GM10266 (cell line): ENCODE data around the gene ZNF516.
"Not testable (repeated sequence)": the region's sequence is repeated elsewhere in the genome, so short reads cannot be mapped to it uniquely, and the experiment has no call there.

Source experiments
- DNase-seq: peaks from one replicate; pipeline ENCODE4 v3.0.0; 2012; ENCODE audit errors: extremely low spot score
- TF ChIP-seq, protein P1 (sequence below): IDR thresholded peaks from 2 replicates; pipeline ENCODE4 v1.5.1; 2012; ENCODE audit warnings: mild to moderate bottlenecking, low read depth; ENCODE audit not compliant: control insufficient read depth, insufficient read depth; ENCODE audit errors: missing control alignments

The ZNF516 gene

GRCh38 chr18:76475450-76476194 lies 19.4 kb downstream of the ZNF516 start:
- no peak for DNase-seq
- TF ChIP-seq, protein P1, sequence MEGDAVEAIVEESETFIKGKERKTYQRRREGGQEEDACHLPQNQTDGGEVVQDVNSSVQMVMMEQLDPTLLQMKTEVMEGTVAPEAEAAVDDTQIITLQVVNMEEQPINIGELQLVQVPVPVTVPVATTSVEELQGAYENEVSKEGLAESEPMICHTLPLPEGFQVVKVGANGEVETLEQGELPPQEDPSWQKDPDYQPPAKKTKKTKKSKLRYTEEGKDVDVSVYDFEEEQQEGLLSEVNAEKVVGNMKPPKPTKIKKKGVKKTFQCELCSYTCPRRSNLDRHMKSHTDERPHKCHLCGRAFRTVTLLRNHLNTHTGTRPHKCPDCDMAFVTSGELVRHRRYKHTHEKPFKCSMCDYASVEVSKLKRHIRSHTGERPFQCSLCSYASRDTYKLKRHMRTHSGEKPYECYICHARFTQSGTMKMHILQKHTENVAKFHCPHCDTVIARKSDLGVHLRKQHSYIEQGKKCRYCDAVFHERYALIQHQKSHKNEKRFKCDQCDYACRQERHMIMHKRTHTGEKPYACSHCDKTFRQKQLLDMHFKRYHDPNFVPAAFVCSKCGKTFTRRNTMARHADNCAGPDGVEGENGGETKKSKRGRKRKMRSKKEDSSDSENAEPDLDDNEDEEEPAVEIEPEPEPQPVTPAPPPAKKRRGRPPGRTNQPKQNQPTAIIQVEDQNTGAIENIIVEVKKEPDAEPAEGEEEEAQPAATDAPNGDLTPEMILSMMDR, result no peak

DNA sequence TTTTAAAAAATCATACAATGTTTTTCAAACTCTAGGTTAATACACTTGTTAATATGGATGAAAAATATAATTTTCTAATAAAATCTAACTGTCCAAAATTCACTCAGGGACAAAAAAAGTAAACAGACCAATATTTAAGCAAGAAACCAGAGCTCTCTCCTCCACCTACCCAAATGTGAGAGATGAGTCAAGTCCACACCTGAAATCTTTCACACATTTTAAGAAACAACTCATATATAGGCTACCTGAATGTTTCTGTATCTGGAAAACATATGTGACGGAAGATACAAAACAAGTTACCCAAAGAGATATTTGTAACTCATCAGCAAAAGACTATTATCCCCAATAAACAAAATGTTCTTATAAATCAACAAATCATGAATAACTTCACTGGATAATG lies 20.2 kb downstream of the ZNF516 start:
- TF ChIP-seq, protein P1, result no peak
- no peak for DNase-seq

GRCh38 chr18:76473521-76473920 lies 21.5 kb downstream of the ZNF516 start:
- DNase-seq, result not testable (repeated sequence)

- TF ChIP-seq, protein P1, result no peak
- no peak for DNase-seq
Measured at GRCh38 chr18:76472829-76473228, 22.2 kb downstream of the ZNF516 start.

DNA sequence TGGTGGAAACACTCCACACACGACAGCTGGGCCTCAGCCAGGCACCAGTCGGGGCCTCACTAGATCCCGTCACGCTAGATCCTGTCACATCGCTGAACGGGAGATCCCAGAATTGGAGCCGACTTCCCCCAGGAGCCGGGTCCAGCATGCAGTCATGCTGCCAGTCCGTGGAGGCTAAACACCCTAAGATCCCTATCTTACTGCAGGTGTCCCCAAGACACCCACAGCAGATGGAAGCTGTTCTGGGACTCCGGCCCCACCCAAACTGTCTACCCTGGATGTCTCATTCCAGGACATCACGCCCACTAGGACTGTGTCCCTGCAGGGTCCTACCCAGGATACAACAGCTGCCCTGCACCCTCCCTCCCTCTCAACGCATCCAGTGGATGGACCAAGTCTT lies 23.4 kb downstream of the ZNF516 start:
- TF ChIP-seq, protein P1, result no peak
- no peak for DNase-seq

GRCh38 chr18:76468345-76469304 lies 26.4 kb downstream of the ZNF516 start:
- TF ChIP-seq, protein P1, result no peak
- no peak for DNase-seq

DNA sequence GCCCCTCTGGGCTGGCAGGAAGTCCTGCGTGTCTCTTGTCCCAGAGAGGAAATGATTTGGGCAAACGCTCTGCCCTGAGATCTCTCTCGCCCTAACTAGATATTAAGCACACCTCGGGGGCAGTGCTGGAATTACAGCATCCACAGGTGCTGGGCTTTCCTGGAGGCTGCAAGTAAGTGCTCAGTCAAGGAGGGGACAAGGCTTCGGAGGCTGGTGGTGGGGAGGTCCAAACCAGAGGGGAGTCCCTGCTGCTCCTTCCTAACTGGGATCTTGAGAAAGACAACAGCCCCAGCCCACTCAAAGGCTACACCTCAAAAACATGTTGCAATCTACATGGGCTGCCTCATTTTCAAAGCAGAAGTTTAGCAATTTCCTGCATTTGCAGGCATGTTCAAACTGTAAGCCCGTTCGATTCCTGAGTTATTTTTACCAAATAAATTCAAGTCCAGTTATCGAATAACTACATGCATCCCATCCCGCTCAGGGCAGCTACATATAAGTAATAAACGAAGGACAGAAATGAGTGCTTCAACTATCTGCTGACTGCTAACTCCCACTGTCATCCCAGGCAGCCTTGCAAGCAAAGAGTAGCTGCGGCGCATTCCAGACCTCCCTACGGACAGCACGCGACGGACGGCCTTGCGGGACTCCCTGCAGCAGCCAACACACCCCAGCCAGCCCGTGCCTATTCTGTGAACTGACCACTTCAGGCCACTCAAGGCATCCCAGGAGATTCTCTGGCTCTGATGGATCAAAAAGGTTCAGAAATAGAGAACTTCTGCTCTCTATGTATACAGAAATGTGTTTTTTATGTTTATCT lies 27.5 kb downstream of the ZNF516 start:
- no peak for DNase-seq
- TF ChIP-seq, protein P1, result no peak
